HCT116 (cell line): ENCODE data around the gene LTC4S. TPM values are rescaled to one million over a fixed set of nuclear protein-coding genes. Genes with fewer than 3 reads are reported as not detected.

Source experiments
- ATAC-seq: fragments of 200-7000 bp; cut with Tn5 transposase; 2 replicates; pipeline ENCODE4 v1.9.1; 2020; ENCODE audit warnings: mild to moderate bottlenecking, moderate library complexity
- BruUV-seq: library from RNA; stranded (reverse); fragments of 400-500 nt; replicated peaks from 2 replicates; lab custom pipeline; 2021; lab: Mats Ljungman, UMichigan
- CTCF ChIA-PET: fragments of 300-600 bp; sonication (Branson Sonifier 250); formaldehyde crosslinking; loops from one replicate; lab custom pipeline; 2021; ENCODE audit warnings: antibody characterized with exemption; lab: Charles Lee
- POLR2A ChIA-PET: fragments of 300-600, 350-600 bp; sonication (Branson Sonifier 250); formaldehyde crosslinking; loops from one replicate; lab custom pipeline; 2021; ENCODE audit warnings: antibody characterized with exemption; lab: Charles Lee
- RAD21 ChIA-PET, 2 experiments: fragments of 300-600 bp; sonication (Branson Sonifier 250); formaldehyde crosslinking; loops; one replicate each; lab custom pipeline; 2023; ENCODE audit warnings: low total read pairs in 2 of 2; ENCODE audit not compliant: uncharacterized antibody in 2 of 2, unreplicated experiment in 2 of 2, low non-redundant PET in 1 of 2; lab: Charles Lee
- DNase-seq: peaks from one replicate; pipeline ENCODE4 v3.0.0-alpha.2; 2010; ENCODE audit warnings: low read depth, low spot score
- H2AFZ ChIP-seq: fragments of 200-600 bp; shearing (Covaris generic), sonication (generic); 2 replicates; pipeline ENCODE4 v1.6.1; 2017; ENCODE audit warnings: low read depth, mixed run types, mixed read lengths, antibody characterized with exemption, low read length; ENCODE audit not compliant: poor library complexity, severe bottlenecking
- H3K27ac ChIP-seq: 2 replicates; pipeline ENCODE4 v1.5.1; 2012; ENCODE audit warnings: low read depth, low read length
- H3K27me3 ChIP-seq: fragments of 200-600 bp; sonication (generic); 2 replicates; pipeline ENCODE4 v1.6.1; 2016; ENCODE audit warnings: mixed run types, low read length, mixed read lengths; ENCODE audit not compliant: insufficient read depth
- H3K36me3 ChIP-seq, 2 experiments: fragments of 200-500 bp in 1 of 2; fragments of 200-600 bp in 1 of 2; sonication (Bioruptor generic) in 1 of 2; sonication (generic) in 1 of 2; 2 replicates each; pipeline versions ENCODE4 v1.5.1 to v1.6.1; 2014 to 2016; ENCODE audit warnings: low read length in 2 of 2, inconsistent platforms in 1 of 2, mixed read lengths in 1 of 2, mixed run types in 1 of 2; ENCODE audit not compliant: insufficient read depth in 2 of 2, control insufficient read depth in 1 of 2
- H3K4me1 ChIP-seq, 2 experiments: fragments of 200-600 bp in 1 of 2; sonication (generic) in 1 of 2; 2 replicates each; pipeline versions ENCODE4 v1.5.1 to v1.6.1; 2012 to 2017; ENCODE audit warnings: low read length in 2 of 2, inconsistent platforms in 1 of 2, mild to moderate bottlenecking in 1 of 2, mixed read lengths in 1 of 2, mixed run types in 1 of 2, moderate library complexity in 1 of 2; ENCODE audit not compliant: insufficient read depth in 2 of 2, control insufficient read depth in 1 of 2
- H3K4me2 ChIP-seq: fragments of 200-600 bp; sonication (generic); 2 replicates; pipeline ENCODE4 v1.6.1; 2017; ENCODE audit warnings: mixed run types, low read length, mixed read lengths
- H3K4me3 ChIP-seq, 2 experiments: fragments of 200-600 bp in 1 of 2; sonication (generic) in 1 of 2; replicated peaks in 1 of 2; 2 replicates each; pipeline ENCODE4 v1.5.1; 2011 to 2016; ENCODE audit warnings: low read length in 2 of 2, control low read depth in 1 of 2, low read depth in 1 of 2, mild to moderate bottlenecking in 1 of 2, mixed read lengths in 1 of 2, mixed run types in 1 of 2
- H3K79me2 ChIP-seq: fragments of 200-600 bp; sonication (generic); 2 replicates; pipeline ENCODE4 v1.6.1; 2017; ENCODE audit warnings: mild to moderate bottlenecking, mixed run types, low read length, moderate library complexity, mixed read lengths; ENCODE audit not compliant: insufficient read depth
- H3K9ac ChIP-seq: fragments of 200-600 bp; sonication (generic); 2 replicates; pipeline ENCODE4 v1.6.1; 2016; ENCODE audit warnings: low read length, mixed read lengths
- H3K9me2 ChIP-seq: fragments of 200-600 bp; sonication (generic), shearing (Covaris generic); 2 replicates; pipeline ENCODE4 v1.6.1; 2017; ENCODE audit warnings: mixed run types, mild to moderate bottlenecking, moderate library complexity; ENCODE audit not compliant: insufficient read depth
- H3K9me3 ChIP-seq, 2 experiments: fragments of 200-500 bp in 1 of 2; fragments of 200-600 bp in 1 of 2; sonication (Bioruptor generic) in 1 of 2; sonication (generic) in 1 of 2; 2 replicates each; pipeline ENCODE4 v1.6.1; 2014 to 2017; ENCODE audit warnings: low read length in 2 of 2, mixed read lengths in 2 of 2, inconsistent platforms in 1 of 2, low read depth in 1 of 2, mild to moderate bottlenecking in 1 of 2, mixed run types in 1 of 2, moderate library complexity in 1 of 2; ENCODE audit not compliant: control insufficient read depth in 1 of 2, insufficient read depth in 1 of 2
- H4K20me1 ChIP-seq: fragments of 200-600 bp; sonication (generic), shearing (Covaris generic); 2 replicates; pipeline ENCODE4 v1.6.1; 2017; ENCODE audit warnings: mixed run types, mild to moderate bottlenecking, moderate library complexity; ENCODE audit not compliant: insufficient read depth
- CBX3 ChIP-seq: IDR thresholded peaks from 2 replicates; pipeline ENCODE4 v1.6.1; 2012; ENCODE audit warnings: low read depth
- CEBPB ChIP-seq: IDR thresholded peaks from 2 replicates; pipeline ENCODE4 v1.6.1; 2012; ENCODE audit warnings: low read depth
- EGR1 ChIP-seq: IDR thresholded peaks from 2 replicates; pipeline ENCODE4 v1.6.1; 2012; ENCODE audit warnings: low read depth
- EZH2 ChIP-seq: fragments of 200-600 bp; sonication (generic); IDR thresholded peaks from 2 replicates; pipeline ENCODE4 v1.6.1; 2017; ENCODE audit warnings: antibody characterized with exemption, mixed run types
- EZH2phosphoT487 ChIP-seq: fragments of 200-600 bp; IDR thresholded peaks from 2 replicates; pipeline ENCODE4 v1.6.1; 2018; ENCODE audit warnings: antibody characterized with exemption, borderline replicate concordance
- FOSL1 ChIP-seq: IDR thresholded peaks from 2 replicates; pipeline ENCODE4 v1.6.1; 2012; ENCODE audit warnings: low read depth
- JUND ChIP-seq: IDR thresholded peaks from 2 replicates; pipeline ENCODE4 v1.6.1; 2012
- POLR2A ChIP-seq: IDR thresholded peaks from 2 replicates; pipeline ENCODE4 v1.7.0; 2011; ENCODE audit warnings: borderline replicate concordance; ENCODE audit not compliant: insufficient read depth, insufficient read length; ENCODE audit errors: extremely low read depth
- POLR2AphosphoS5 ChIP-seq: IDR thresholded peaks from 2 replicates; pipeline ENCODE4 v1.6.1; 2011; ENCODE audit warnings: mild to moderate bottlenecking, low read depth, low read length, moderate library complexity
- RAD21 ChIP-seq: IDR thresholded peaks from 2 replicates; pipeline ENCODE4 v1.6.1; 2012; ENCODE audit warnings: low read depth, mild to moderate bottlenecking
- SP1 ChIP-seq: IDR thresholded peaks from 2 replicates; pipeline ENCODE4 v1.6.1; 2012; ENCODE audit warnings: low read depth
- SRF ChIP-seq: IDR thresholded peaks from 2 replicates; pipeline ENCODE4 v1.6.1; 2012; ENCODE audit warnings: low read depth
- TCF7L2 ChIP-seq: IDR thresholded peaks from 2 replicates; pipeline ENCODE4 v1.7.0; 2011; ENCODE audit warnings: borderline replicate concordance, inconsistent platforms; ENCODE audit not compliant: insufficient read depth, insufficient read length; ENCODE audit errors: extremely low read depth
- YY1 ChIP-seq: IDR thresholded peaks from 2 replicates; pipeline ENCODE4 v1.6.1; 2011; ENCODE audit warnings: low read length, low read depth, moderate library complexity, mild to moderate bottlenecking; ENCODE audit not compliant: insufficient replicate concordance; ENCODE audit errors: extremely low read depth
- ZFX ChIP-seq: fragments of 450-650 bp; IDR thresholded peaks from 2 replicates; pipeline ENCODE4 v1.6.1; 2017
- ZNF274 ChIP-seq: fragments of 200-500 bp; sonication (Bioruptor generic); IDR thresholded peaks from 2 replicates; pipeline ENCODE4 v1.6.1; 2014; ENCODE audit warnings: mild to moderate bottlenecking, low read depth, low read length, inconsistent platforms
- intact Hi-C: fragments of 100-400 bp; cut with micrococcal nuclease; formaldehyde crosslinking; loops from 2 replicates; pipeline ENCODE4 v1.10.0; 2022
- total RNA-seq: library from RNA; stranded (reverse); gene quantifications from one replicate; pipeline ENCODE4 v1.2.1, GENCODE V29; 2021; ENCODE audit not compliant: unreplicated experiment
- TF ChIP-seq, protein P1 (sequence below): IDR thresholded peaks from 2 replicates; pipeline ENCODE4 v1.6.1; 2011; ENCODE audit warnings: mild to moderate bottlenecking, low read length, moderate library complexity; ENCODE audit not compliant: insufficient replicate concordance; ENCODE audit errors: extremely low read depth
- TF ChIP-seq, protein P2 (sequence below): IDR thresholded peaks from 2 replicates; pipeline ENCODE4 v1.6.1; 2012
- TF ChIP-seq, protein P3 (sequence below): IDR thresholded peaks from 2 replicates; pipeline ENCODE4 v1.6.1; 2012

LTC4S gene
- total RNA-seq, 1 experiment from 2014 or later: 5.0 TPM

DNA sequence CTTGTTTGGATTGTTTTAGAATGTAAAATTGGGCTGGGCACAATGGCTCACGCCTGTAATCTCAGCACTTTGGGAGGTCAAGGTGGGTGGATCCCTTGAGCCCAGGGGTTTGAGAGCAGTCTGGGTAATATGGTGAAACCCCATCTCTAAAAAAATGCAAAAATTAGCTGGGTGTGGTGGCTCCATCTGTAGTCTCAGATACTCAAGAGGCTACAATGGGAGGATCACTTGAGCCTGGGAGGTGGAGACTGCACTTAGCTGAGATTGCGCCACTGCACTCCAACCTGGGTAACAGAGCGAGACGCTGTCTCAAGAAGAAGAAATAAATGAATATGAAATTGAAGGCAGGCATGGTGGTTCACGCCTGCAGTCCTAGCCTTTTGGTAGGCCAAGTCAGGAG is 39.8 kb upstream of the LTC4S start:
- intact Hi-C loops: no loop called here
- Histone ChIP-seq H3K9ac (no peak overlapping the region), H4K20me1 (peaks cover 9% of the 10 kb centered on the region; the same call in 1 of the 2 replicates), H3K4me1 (peaks cover 0 to 1% of the 10 kb centered on the region in 2 experiments; a peak in 1 of 4 replicates), H3K36me3 (no peaks in the 10 kb centered on the region; a peak in 2 of 4 replicates), H3K79me2 (peaks cover 76% of the 10 kb centered on the region), H3K27me3 (no peaks in the 10 kb centered on the region), H3K9me2 (no peaks in the 10 kb centered on the region), H3K27ac (no peak overlapping the region), H3K4me3 (no peak overlapping the region), H3K9me3 (no peaks in the 10 kb centered on the region), H3K4me2 (no peak overlapping the region), H2AFZ (no peak overlapping the region)
- no peak for TF ChIP-seq CBX3
- TF ChIP-seq, protein P1, sequence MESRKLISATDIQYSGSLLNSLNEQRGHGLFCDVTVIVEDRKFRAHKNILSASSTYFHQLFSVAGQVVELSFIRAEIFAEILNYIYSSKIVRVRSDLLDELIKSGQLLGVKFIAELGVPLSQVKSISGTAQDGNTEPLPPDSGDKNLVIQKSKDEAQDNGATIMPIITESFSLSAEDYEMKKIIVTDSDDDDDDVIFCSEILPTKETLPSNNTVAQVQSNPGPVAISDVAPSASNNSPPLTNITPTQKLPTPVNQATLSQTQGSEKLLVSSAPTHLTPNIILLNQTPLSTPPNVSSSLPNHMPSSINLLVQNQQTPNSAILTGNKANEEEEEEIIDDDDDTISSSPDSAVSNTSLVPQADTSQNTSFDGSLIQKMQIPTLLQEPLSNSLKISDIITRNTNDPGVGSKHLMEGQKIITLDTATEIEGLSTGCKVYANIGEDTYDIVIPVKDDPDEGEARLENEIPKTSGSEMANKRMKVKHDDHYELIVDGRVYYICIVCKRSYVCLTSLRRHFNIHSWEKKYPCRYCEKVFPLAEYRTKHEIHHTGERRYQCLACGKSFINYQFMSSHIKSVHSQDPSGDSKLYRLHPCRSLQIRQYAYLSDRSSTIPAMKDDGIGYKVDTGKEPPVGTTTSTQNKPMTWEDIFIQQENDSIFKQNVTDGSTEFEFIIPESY: no peak
- TF ChIP-seq, protein P2, sequence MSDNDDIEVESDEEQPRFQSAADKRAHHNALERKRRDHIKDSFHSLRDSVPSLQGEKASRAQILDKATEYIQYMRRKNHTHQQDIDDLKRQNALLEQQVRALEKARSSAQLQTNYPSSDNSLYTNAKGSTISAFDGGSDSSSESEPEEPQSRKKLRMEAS: no peak
- no peak for TF ChIP-seq EZH2
- TF ChIP-seq TCF7L2: no peak
- TF ChIP-seq, protein P3, sequence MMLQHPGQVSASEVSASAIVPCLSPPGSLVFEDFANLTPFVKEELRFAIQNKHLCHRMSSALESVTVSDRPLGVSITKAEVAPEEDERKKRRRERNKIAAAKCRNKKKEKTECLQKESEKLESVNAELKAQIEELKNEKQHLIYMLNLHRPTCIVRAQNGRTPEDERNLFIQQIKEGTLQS: no peak
- TF ChIP-seq RAD21: no peak
- no peak for TF ChIP-seq SP1
- no peak for TF ChIP-seq EZH2phosphoT487
- TF ChIP-seq EGR1: no peak
- TF ChIP-seq POLR2A: no peak
- TF ChIP-seq FOSL1: no peak
- TF ChIP-seq SRF: no peak
- no peak for TF ChIP-seq JUND
- TF ChIP-seq ZFX: no peak
- TF ChIP-seq YY1: no peak
- TF ChIP-seq CEBPB: no peak
- TF ChIP-seq ZNF274: no peak
- no peak for TF ChIP-seq POLR2AphosphoS5
- ATAC-seq (no peak), DNase-seq (no peak)
- POLR2A ChIA-PET: no interaction called here
- RAD21 ChIA-PET: no interaction called here
- no TSS peak for BruUV-seq
- CTCF ChIA-PET: interaction anchor here (1.1 kb wide), 1 partner anchor 9 kb away, joined by 3 read pairs; no protein-coding TSS in a partner anchor
